CD4-positive, alpha-beta T cell treated with Interleukin-1 beta for 1 hour (primary cell): Measurements from ENCODE around the gene DLST.

Experiments used
- DNase-seq, 2 donors: peaks; one replicate each; pipeline ENCODE4 v3.0.0-alpha.2; 2020 to 2022

Gene DLST

DNA sequence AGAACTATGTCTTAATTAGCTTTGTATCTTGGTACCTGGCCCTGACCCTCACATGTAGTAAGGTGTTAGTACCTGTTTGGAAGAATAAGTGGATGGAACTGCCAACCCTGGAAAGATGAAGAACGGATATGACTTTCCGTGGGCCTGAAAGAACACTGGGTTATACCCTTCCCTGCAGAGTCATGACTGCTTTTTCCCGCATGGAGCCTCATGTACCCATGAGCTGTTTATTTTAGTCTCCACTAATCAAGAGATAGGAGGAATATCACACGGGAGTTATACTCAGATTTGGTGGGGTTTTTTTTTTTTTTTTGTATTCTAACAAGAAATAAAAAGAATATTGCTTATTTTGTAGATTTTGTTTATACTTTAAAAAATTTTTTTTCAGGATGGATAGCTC lies 15.9 kb downstream of the DLST start:
- DNase-seq: no peak

DNA sequence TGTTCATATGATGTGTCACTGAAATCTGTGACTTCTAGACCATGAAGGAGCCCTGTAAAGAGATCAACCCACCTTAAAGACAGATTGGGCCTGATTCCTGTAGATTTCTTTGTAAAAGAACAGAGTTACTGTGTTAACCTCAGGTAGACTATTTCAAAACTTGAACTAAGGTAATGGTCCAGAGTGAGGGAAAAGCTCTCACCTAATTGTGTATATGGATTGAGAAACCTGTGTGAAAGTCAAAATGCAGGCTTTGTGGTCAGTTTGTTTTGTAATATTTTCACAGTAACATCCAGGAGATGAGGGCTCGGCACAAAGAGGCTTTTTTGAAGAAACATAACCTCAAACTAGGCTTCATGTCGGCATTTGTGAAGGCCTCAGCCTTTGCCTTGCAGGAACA lies 16.4 kb downstream of the DLST start:
- DNase-seq: no peak

DNA sequence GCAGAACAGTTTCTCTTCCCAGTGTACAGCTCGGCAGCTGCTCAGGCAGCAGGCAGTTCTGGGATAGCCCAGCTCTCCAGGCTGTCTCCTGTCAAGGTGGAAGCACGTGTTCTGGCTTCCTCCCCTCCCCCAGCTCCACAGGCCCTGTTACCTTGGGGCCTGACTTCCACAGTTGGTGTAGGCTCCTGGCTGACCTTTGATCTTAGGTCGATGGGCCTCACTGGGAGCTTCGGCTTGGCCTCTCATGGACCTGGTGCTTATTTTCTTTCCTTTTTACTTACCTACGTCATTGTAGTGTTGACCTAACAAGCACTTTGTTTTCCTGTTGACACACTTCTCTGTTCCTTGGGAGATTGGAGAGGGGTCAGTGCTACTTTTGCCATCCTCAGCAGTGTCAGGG lies 17.0 kb downstream of the DLST start:
- DNase-seq: no peak

DNA sequence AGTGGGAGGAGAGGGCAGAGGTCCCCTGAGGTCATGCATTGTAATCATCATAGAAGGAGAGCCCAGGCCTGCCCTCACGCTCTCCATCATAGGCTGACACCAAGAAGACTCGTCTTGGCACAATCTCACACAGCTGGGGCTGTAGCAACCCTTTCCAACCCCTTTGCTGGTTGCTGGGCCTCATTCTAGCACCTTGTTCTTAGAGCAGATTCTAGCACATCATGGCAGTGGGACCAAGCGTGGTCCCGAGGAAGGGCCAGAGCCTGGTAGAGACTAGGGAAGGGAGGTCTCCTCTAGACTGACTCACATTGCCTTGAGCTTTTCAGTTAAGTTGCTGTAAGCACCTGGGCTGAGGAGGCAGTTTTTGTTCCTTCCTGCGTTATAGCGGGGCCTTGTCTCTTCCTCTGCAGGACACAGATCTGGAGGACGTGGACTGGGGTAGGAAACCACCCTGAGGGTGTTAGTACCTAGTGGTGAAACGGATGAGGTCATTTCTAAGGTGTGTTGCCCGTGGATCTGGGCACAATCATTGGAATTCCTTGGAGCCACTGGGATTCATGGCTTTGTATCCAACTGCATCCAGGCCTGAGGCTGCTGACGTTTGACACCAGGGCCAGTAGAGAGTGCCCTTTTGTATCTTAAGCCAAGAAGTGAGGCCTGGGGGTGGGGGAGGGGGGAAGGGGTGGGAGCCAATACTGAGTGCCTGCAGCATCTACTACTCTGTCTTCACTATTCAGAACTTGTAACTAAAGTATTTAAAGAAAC lies 21.4 kb downstream of the DLST start:
- DNase-seq: no peak

DNA sequence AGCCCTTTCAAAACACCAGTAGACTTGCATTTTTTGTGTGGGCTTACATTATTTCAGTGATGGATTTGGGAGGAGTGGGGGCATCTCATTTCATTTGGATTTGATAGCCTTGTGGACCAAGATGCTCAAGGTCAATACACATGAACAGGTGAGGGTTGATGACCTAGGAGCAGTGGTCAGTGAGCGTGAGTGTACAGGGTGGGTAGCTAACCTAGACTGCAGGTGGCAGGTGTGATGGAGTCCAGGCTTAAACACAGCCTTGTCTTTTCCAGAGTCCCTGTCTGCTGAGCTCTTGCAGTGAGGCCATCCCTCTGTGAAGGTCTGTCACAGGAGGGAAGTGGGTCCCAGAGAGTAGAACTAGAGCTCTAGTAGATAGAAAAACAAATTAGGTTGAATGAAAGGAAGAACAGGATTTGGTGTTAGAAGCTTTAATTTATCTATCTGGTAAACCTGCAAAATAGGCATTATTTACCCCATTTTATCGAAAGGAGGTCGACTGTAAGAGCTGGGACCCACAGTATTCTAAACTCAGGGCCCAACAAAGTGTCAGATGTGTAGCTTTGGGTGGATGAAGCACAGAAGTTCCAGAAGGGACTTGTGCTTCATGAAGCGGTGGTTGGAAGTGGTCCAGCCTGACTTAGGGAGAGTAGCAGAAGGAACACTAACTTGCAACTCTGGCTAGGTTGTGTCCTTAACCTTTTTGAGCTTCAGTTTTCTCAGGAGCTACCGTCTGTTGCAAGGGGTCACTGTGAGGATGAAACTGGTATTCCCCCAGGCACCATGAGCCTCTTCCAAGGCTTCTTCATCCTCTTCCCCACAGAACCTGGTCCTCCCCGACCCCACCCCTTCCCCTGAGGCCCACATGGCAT lies 23.2 kb downstream of the DLST start:
- no peak for DNase-seq

DNA sequence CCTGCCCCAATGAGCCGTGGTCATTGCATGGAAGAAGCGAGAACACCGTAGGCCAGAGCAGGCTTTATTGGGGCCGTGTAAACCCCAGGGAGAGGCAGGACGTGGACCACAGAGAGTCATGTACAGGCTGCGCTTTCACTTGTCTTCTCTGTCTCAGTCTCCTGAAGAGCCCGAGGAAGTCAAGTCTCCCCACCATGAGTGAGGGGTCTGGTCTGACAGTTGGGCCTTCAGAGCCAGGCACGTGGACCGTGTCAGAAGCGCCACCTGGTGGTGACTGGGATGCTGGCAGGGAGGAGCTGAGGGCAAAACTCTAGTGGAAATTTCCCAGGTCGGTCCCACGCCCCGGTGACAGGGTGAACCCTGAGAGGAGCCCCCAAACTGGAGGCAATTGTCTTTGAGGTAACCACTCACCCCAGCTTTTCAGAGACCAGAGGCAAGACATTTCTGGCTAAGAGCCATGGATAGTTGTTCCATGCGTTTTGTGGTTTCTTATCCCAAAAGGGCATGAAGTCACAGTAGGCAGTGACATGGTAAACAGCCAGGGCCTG lies 24.0 kb downstream of the DLST start:
- DNase-seq: peak; percentile 69 to 79

DNA sequence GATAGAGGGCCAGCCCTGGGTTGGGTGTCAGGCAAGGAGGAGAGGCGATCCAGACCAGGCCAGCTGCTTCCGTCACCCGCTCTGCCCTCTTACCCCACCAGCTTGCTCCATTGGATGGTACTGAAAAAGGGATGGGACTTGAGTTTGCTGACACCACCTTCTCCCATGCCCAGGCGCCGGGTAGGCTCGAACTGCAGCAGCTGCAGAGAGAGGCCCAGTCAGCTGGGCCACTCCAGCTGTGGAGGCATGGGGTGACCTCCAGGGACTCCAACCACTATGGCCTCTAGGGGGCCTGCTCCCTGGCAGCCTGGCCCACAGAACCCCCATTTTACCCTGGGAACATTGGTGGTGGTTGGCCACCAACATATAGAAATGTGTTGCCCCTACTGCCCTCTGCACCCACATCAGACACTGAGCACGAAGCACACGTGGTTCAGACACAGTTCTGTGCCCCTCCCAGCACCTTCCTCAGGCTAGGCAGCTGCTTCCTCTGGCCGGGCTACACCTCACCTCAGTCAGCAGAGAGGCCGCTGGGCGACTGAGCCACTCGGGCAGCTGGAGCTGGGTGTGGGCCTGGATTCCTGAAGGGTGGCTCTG lies 25.3 kb downstream of the DLST start:
- no peak for DNase-seq

DNA sequence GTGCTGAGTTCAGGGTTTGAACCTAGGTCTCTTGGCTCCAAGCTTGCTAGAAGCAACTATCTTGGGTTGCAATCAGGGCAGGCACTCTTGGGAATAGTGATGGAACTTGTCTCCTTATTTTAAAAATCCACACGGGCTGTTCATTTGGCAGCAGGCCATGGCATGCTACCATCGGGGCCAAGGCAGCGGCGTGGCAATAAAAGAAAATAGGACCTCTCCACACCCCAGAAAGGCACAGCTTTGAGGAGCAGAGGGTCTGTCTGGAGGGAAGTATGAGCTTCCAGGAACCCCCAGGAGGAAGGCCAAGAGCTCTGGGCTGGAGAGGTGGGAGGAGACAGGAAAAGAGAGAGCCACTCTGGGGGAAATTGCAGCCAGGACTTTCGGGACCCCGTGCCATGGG lies 26.0 kb downstream of the DLST start:
- no peak for DNase-seq

DNA sequence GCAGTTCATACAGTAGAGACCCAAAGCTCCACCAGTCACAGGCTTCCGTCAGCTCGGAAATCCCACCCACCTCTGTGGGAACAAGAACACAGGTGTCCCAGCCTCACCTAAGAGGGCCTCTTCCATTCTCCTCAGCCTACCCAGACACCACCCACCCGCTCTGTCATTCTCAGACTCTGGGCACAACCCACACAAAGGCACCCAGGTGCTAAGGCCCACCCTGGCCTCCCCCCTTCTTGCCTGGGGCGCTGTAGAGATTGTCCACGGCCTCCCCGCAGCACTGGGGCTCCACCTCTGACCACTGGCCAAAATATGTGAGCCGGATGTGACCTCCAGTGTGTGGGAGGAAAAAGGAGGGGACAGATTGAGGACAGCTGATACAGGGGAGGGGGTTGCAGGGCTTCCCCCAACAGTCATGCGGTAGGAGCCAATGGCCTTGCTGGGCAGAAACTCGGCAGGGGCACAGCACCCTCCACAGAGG lies 27.2 kb downstream of the DLST start:
- no peak for DNase-seq

DNA sequence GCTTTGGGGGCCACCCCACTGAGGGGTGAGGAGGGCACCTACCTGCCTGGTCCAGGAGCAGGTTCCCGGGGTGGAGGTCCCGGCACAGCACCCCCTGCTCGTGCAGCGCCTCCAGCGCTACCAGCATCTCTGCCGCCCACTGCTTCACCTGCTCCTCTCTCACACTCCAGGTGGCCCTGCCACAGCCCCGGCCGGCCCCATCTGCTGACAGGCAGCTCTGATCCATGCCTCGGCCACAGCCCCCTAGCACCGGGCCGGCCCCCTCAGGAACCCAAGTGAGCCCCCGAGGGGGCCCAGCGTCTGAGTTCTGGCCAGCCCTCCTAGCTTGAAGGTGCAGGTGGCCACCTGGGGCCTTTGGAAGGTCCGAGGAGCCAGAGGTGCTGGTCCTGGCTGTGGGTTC lies 27.8 kb downstream of the DLST start:
- DNase-seq: no peak

DNA sequence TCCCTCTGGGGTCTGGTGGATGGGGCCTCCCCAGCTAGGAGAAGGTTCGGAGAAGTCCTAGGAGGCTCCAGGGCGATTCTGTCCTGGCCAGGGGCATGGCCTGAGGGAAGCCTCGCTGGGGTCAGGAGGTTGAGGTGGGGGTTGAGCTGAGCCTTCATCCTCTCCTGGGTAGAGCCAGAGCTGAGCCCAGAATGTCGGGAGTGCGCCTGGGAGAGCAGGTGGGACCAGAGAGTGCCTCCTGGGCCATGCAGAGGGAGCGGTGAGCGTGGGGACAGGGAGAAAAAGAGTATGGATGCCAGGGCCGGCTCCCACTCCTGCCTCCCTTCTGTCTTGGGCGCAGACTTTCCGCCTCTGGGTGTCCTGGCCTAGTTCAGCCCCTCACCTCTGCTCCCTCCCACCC lies 28.2 kb downstream of the DLST start:
- DNase-seq: no peak

DNA sequence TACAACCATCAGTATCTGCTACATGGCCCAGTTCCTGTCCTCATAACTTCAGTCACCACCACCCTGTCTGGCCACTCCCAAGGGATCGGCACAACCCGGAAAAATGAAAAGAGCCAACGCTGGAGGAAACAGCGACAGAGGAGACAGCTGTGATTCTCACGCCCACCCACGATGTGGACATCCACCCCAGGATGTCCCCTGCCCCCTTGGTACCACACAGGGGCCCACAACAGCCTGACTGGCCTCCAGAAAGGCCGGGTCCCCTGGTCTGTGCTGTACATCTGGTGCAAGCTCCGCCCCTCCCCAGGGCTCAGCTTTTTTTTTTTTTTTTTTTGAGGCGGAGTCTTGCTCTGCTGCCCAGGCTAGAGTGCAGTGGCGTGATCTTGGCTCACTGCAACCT lies 28.8 kb downstream of the DLST start:
- DNase-seq: no peak

DNA sequence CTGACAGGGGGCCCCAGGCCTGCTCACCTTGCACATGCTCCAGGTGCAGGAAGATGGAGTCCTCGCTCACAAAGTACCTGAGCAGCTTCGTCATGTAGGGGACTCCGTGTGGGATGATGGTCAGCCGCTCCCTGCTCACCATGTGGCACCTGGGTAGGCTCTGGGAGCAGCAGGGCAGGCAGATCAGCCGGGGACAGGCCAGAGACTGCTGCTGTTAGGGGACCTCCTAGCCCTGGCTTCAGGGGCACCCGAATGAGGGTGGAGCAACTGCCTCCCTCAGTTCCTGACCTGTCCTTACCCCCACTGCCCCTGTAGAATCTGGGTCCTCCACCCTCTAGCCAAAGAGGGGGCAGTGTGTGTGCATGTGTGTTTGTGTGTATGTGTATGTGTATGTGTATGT lies 29.5 kb downstream of the DLST start:
- no peak for DNase-seq

DNA sequence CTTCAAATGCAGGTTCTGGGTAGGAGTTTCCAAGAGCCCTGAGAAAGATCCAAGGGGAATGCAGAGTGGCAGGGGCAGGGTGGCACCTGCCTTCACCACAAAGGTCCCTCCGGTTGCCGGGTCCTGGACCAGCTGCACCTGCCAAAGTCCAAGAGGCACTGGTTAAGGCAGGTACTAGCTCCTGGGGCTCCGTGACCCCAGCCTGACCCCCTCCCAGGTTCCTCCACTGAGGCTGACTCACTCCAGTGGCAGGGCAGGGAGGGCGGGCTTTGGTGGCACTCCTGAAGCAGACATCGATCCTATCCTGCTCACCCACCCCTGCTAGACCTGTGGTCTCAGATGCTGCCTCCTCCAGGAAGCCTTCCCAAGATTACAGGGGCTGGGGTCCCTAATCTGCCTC lies 30.0 kb downstream of the DLST start:
- no peak for DNase-seq

DNA sequence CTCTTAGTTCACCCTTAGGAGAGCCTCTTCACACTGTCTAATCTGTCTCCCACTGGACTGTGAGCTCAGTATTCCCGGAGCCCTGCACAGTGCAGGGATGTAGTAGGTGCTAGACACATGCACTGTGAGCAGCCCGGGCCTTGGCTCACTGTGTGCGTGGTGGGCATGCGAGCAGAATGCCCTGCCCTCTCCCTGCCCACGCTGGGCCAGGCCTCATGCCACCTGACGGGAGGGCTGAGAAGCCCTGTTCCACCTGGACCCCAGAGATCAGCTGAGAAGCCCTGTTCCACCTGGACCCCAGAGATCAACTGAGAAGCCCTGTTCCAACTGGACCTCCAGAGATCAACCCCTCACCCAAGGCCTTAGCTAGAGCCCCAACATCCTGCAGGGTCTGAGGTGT lies 30.4 kb downstream of the DLST start:
- DNase-seq: no peak

DNA sequence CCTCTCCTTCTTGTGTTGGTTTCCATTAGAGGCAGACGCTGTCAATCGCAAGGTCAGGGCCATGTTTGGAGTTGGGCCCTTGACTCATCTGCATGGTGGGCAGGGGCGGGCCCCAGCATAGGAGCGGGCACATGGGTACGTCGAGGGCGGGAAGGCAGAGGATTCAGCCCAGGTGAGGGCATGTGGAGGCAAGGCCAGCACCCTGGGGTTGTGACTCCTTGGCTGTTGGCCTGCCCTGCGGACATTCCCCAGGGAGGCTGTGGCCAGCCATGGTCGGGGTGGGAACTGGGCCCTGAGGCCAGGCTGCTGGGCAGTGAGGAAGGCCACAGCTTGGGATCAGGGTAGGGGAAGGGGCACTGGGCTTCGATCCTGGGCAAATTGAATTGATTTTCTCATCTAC lies 31.1 kb downstream of the DLST start:
- DNase-seq: no peak

DNA sequence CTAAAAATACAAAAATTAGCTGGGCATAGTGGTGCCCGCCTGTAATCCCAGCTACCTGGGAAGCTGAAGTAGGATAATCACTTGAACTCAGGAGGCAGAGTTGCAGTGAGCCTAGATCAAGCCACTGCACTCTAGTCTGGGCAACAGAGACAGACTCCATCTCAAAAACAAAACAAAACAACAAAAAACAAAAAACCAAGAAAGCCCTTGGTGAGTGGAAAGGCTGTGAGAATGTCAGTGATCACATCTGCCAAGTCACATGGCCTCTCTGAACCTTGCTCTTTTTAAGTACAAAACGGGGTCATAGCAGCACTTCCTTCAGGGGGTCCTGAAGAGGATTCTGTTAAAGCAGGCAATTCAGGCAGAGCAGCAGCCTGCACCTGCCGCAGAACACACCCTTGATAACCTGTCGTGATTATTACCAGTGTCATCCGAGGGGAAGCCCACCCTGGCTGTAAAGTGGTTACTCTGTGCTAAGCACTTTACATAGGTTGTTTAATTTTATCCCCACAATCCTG lies 31.7 kb downstream of the DLST start:
- no peak for DNase-seq

DNA sequence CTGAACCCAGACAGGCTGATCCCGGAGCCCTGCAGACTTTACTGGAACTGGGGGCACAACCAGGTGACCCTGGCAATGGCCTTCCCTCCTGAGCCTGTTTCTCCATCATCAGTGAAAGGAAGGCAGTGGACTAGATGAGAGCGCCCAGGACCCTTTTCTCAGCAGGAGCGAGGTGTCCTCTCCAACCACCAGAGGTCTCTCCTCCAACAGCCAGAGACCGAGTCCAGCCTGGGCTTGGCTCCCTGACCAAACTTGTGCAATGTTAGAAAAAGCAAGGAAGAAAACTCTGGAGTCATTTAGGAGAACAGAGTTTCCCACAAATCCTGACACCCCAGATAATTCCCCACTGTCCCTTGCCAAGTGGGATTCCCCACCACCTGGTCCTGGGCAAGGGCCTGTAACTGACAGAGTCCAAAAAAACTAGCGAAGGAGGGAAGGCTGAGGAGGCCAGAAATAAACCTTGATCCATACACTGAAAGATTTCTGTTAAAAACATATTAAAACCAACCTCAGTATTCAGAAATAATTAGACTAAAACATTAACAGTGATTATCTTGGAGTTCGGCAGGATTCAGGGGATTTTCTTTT lies 32.4 kb downstream of the DLST start:
- peak; percentile 21 to 27 for DNase-seq

DNA sequence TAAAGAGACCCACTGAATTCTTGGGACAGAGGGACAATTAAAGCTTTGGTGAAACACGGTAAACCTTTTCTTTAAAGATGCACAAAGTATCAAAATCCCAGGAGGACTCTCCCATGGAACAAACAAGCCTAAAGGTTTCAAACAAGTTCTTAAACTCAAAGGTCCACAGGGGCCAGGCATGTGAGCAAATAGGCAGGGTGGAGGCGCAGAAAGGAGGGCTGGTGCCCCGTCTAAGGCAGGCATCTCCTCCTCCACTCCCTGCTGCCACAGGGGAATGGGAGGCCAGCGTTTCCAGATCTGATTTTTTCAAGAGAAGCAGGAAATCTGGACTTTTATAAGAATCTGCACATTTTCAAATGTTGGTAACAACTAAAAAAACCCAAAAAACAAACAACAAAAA lies 33.7 kb downstream of the DLST start:
- no peak for DNase-seq

DNA sequence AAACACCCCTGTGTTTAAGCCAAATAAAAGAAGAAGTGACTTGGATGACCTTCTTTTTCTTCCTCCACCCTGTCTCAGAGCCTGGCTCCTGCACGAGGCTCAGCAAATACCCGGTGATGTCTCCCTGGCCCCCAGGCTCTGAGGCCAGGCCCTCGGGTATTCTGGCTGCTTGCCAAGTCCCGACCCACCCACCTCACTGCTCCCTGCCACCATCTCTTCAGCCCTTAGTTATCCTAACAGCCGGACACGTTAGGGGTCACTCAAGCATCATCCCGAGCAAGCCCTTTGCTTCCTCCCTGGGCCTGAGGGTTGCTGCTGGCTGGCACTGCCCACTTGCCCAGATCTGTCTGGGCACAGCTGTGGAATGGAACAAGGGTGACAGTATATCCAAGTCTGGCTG lies 34.1 kb downstream of the DLST start:
- no peak for DNase-seq

DNA sequence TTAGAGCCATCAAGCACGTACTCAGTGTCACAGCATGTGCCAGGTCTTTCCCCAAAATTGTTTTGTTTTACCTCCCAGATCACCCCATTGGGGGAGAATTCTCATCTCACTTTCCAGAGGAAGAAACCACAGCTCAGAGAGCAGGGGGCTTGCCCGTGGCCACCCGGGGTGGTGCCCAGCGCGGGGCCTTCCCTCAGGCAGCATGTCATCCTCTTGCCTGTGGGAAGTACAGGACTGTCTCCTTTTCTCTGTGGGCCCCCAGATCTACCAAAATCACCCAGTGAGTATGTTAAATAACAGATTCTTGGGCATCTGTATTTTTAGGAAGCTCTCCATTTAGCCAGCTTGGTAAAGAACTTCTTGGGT lies 35.4 kb downstream of the DLST start:
- DNase-seq: no peak

DNA sequence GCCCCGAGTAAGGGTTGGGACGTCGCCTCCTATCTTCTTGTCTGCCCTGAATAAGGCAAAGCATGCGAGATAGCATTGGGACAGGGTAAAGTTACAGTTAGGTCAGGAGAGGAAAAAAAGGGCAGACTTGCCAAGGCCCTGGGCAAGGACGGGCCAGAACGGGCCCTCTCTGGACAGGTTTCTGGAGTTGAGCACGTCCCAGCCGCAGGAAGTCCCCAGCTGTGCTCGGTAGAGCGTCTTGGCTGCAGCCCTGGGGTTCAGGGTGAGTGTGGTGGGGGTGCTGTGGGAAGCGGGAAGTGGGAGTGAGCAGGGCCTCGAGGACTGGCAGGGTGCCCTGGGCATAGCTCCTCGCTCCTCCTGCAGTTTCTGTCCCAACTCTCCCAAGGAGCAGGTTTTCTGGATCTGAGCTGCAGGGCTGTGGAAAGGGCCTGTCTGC lies 35.9 kb downstream of the DLST start:
- no peak for DNase-seq

DNA sequence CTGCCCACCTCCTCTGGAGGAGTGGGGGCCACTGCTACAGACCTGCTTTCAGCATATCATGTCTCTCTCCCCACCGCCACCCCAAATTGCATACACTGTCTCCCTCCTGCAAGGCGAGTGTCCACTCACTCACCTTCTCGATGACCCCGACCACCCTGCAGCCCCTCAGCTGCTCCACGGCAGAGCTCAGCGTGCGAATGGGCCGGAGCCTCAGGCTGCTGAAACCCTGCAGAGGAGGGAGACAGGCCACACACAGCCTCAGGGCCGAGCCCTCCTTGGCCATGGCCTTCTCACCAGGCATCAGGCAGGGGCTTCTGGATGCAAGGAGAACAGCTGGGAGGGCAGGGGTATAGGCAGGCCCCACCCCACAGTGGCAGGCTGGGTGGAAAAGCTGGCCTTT lies 36.7 kb downstream of the DLST start:
- DNase-seq: no peak
